Measurements from ENCODE around the gene MRPL24.

The MRPL24 gene

GRCh38 chr1:156707417-156708217, 33.3 kb downstream of the MRPL24 start:
- no peak for DNase-seq

DNA sequence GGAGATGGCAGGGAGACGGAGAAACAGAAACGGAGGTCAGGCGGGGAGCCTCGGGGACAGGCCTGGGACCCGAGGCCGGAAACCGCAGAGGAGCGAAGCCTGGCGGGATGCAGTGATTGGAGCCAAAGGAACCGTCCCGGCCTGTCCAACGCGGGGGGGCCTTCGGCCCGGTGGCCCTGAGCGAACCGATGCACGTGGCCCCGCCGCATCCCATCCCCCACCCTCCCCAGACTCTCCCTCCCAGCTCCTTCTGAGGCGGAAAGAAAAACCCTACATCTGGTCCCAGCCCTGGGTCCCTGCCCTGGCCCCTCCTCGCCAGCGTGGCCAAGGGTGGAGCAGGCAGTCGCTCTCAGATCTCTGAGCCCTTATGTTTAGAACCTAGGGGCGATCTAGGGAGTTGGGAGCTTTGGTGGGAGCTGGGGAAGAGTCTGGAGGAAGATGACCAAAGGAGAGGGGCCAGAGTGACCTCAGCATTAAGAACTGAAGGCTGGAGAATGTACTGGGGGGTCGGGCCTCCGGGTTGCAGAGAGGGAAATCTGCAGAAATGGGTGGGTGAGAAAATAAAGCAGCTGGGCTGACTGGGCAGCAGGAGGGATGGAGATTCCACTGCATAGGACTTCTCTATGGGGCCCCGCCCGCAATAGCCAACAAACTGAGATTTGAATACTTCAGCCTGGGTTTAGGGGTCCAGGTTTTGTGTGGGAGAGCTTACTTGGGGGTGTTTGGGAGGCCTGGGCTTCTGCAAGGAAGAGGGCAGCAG, 34.1 kb downstream of the MRPL24 start:
- peak; percentile 67 for DNase-seq

- peak; percentile 81 for DNase-seq
Observed at GRCh38 chr1:156705918-156706656, 34.8 kb downstream of the MRPL24 start.

DNA sequence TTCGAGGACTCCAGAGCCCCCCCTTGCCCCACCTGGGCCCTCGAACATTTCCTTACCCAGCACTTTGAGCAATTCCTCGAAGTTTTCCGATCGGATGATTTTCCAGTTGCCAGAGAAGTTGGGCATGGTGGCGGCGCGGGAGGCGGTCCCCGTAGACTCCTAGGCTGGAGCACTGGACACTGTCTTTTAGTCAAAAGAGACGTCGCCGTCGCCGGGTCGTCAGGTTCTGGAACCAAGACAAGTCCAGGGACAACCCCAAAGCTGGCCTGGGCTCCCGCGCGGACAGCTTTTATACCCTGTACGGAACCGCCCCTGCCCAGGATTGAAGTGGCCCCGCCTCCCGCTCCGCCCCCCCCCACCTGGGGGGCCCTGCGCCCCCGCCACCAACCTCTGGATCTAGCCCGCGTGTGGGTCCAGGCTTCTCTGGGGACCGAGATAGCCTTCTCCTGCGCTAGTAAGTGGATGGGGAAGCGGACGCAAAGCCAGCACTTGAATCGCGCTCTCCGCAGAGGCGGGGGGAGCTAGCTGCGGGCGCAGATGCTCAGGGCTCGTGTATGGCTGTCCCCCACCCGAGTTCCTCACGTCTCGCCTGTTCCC, 35.5 kb downstream of the MRPL24 start, which contains the start of gene CRABP2:
Gene CRABP2 (minus strand): TSS at position 263 of the 597 bp plus-strand sequence. CDS start 137 bp downstream, at position 126.
- DNase-seq, result peak; percentile 74

- peak; percentile 82 for DNase-seq
Observed at GRCh38 chr1:156704930-156705320, 36.0 kb downstream of the MRPL24 start.

DNA sequence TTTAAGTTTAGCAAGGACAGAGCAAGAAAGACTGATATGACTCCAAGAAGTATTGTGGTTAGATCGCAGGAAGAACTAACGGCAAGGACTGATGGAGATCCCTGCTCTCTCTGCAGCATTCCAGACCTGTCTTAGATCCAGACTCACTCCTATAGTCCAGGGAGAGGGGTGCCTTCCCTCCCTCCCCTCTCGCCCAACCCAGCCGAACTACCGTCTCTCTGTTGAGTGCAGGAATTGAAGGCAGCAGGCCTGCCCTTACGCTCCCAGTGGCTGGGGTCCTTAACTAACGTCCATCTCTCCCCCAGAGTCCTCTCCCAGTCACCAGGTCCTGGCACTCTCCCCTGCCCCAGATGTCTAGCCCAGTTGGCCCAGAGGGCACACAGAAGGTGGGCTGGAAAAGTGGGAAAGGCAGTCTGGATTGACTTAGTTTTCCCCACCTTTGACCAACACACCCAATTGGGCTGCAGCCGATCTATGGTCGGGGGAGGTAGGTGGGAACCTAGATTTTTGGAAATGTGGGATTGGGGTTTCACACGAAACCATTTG, 36.6 kb downstream of the MRPL24 start:
- DNase-seq, result no peak

DNA sequence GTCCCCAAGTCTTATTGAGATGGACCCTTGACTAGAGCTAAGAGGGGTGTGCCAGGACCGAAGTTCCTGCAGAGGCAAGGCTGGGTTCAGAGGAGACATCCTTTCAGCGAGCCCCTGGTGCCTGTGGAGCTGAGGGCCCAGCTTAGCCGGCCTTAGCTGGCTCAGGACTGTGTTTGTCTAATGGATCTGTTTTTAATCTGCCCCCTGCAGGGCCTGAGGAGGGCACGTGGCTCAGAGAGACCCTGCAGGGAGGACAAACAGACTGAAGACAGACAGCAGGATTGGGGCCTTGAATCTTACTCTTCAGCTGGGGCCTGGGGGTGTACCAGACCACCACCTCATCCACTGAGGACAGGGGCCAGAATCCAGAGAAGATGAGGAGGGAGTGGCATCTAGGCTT, 37.1 kb downstream of the MRPL24 start:
- DNase-seq, result no peak

DNA sequence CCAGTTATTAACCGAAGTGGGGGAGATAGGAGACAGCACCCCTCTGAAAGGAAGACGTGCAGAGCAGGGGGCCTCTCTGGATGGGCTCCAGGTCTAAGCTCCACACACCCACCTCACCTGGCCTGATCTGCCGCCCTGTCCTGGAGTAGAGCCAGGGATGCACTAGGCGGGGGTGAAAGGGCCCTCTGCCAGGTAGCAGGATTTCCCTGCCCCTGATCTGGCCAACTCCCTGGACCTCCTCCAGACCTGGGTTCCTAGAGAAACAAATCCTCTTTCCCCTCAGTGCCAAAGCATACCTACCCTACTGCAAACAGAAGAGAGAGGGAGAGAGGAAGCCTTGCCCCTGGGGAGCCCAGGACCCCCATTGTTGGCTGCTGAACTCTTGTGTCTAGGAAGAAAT, 37.6 kb downstream of the MRPL24 start:
- no peak for DNase-seq

DNA sequence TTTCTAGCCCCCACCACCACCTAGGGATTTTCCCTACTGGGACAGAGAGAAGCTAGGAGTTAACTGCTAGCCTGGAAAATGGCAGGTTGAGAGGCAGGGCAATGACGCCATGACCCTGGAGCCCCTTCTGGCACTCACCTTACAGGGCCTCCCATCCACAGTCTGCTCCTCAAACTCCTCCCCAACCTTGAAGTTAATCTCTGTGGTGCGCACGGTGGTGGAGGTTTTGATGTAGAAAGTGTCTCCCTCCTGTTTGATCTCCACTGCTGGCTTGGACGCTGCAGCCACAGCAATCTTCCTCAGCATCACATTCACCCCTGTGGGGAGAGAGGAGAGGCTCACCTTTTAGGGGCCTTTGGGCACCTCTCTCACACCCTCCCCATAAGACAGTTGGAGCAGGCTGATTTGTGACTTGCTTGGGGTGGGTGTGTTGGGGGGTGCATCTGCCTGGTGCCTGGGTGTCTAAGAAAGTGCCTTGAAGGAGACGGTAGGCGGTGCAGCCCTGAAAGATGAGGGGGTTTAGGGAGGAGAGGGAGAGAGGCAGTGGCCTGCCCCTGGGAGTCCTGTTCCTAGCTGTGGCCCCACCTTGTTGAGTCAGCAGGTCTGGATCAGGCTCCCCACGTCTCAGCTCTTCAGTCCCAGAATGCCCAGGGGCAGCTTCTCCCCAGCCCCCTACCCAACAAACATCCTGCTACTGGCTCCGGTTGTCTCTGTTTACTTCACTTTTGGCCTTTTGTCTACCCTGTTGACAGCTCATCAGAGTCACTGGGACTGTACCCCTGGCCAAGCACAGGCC, 40.0 kb downstream of the MRPL24 start:
- DNase-seq, result no peak

DNA sequence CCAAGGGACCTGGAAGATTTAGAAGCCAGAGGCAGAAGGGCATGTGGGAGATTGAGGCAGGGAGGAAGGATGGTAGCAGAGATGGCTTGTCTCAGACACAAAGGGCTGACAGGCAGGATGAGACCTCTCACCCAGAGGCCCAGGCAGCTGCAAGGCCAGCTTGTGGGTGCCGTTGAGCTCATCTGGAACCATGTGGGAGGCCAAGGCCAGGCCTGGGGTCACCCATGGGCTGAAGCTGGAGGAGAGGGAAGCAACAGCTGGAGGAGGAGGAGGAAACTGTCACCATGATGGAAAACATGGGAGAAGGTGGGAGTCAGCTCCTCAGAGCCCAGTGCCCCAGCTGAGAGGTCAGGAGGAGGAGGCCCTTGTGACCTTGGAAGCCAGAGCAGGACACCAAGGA, 41.9 kb downstream of the MRPL24 start:
- DNase-seq, result no peak

- peak; percentile 74 for DNase-seq
Observed at GRCh38 chr1:156697481-156697880, 43.4 kb downstream of the MRPL24 start.

- no peak for DNase-seq
Observed at GRCh38 chr1:156696755-156697154, 44.1 kb downstream of the MRPL24 start.

DNA sequence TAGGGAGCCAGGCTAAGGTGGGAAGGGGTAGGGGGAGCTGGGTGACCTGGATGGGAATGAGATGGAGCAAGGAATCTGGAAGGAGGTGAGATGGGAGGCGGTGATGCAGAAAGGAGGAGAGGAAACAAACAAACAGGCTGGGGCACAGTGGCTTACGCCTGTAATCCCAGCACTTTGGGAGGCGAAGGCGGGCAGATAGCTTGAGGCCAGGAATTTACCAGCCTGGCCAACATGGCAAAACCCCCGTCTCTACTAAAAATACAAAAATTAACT, 46.3 kb downstream of the MRPL24 start:
- DNase-seq, result no peak

DNA sequence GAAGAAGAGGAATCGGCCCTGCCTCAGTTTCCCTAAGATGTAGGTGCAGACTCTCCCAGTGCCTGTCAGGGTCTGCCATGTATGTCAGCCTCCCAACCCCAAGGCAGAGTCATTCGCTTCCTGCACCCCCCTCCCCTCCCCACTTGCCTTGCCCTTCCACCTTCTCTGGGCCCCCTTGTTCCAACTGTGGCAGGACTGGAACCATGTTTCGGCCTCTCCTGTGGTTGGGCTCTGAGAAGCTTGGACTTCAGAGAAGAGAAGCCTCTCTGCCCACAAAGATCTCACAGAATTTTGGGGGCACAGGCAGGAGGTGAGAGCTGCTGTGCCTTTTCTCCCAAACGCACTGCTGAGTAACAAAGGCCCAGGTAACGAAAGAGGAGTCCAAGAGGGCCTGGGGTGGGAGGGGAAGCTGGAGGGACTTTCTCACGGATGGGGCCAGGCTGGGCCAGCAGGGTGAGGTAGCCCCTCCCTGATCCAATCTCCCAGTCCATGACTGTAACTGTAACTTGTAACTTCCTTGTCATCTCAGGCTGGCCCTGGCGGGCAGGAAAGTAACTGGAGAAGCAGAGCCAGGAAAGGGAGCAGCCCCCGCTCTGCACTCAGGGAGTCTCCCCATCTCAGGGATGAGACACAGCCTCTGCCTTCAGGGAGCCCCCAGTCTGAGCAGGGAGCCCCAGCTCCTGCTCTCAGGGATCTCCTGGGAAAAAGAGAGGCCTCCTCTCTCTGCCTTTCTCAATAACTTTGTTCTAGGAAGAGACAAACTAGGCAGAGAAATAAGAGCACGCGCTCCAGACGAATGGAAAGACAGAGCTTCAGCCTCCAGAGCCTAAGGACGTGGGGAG, 46.8 kb downstream of the MRPL24 start:
- DNase-seq, result peak; percentile 53

DNA sequence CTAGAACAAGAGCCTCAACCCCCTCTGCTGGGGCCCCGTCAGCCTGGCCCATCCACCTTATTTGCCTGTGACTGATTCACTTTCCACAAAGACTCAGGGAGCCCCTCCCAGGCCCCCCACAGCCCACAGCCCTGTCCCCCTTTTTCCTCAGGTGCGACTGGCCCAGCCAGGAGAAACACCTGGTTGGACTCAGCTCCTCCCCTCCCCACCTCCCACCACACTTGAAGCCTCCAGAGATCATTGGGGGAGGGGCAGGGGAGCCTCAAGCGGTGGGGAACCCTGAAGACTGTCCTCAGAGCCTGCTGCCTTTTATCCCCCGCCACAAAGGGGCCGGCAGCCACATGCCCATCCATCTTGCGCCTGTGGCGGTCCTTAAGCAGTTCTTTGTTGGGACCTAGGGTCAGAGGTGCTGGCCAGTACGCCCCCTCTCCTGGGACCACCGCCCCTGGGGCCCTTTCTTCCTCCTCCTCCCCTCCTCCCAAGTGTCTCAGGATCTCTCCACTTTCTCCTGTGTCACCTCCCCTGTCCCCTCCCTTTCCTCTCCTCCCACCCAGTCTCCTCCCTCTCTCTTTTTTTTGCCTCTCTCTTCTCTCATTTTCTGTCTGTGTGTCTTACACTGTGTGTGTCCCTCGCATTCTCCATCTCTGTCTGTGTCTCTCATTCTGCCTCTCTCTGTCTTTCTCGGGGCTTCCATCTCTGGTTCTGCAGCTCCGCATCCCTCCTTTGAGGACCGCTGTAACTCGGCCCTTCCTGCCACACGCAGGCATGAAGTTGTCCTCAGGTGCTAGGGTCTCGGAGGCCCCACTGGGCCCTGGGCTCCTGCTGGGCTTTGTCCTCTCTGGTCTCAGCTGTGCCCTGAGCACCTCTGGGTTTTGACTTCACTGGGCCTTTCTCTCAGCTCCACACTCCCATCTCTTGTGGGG, 47.7 kb downstream of the MRPL24 start:
- peak; percentile 90 for DNase-seq

- DNase-seq, result peak; percentile 76
Observed at GRCh38 chr1:156692441-156692924, 48.4 kb downstream of the MRPL24 start.

DNA sequence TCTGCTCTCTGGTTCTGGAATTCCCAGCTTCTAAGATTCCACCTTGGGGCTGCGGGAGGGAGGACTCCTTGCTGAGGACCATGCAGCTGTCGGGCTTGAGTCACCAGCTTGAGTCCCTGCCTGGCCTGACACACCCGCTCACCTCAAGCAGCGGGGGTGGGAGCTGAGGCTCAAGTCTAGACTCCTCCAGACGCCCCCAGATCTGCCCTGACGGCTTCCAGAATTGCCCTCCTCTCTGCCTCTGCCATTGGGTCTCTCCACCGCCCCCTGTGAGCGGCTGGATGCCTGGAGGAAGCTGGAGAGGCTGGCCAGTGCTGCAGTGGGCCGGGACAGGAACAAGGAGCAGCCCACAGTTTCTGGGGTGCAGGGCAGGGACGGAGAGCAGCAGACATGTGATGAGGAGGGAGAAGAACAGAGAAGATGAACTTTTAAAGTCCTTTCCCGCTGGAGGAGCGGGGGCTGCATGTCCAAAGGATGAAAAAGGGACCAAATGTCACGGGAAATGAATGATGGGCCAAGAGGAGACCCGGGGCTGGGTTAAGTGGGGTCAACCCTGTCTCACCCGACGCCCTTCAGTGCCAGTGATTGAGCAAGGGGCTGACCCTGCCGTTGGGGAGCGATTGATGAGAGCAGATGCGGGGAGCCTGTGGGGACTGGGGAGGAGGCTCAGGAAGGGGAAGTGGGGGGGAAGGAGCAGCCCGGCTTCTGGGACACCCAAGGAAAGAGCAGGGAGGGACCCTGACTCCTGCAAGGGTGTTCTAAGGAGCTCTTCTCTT, 49.0 kb downstream of the MRPL24 start:
- DNase-seq, result peak; percentile 23

GRCh38 chr1:156691191-156691590, 49.7 kb downstream of the MRPL24 start:
- DNase-seq, result no peak

DNA sequence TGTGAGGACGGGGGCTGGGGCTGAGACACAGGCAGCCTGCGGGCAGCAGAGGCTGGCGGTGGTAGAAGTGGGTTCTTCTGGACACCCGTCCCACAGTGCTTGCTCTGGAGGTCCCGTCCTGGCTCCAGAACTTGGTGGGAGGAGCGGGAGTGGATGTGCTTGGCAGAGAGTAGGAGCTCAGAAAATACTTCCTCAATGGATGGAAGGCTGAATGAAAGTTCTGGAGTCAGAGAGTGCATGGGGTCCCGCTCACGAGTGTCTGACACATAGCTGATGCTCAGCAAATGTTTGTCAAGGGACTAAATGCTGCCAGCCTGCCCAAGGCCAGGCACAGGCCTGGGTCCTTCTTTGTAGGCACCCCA, 50.2 kb downstream of the MRPL24 start:
- no peak for DNase-seq

All from DMS53 (cell line).